GM23338 (cell line): ENCODE data around the gene MYO3B. TPM values are rescaled to one million over a fixed set of nuclear protein-coding genes. Genes with fewer than 3 reads are reported as not detected.

Source experiments
- ATAC-seq: fragments of 200-7000 bp; cut with Tn5 transposase; 3 replicates; pipeline ENCODE4 v1.9.1; 2020
- DNase-seq: peaks from one replicate; pipeline ENCODE4 v3.0.0-alpha.2; 2015; ENCODE audit warnings: low spot score
- H2AFZ ChIP-seq: fragments of 200-600 bp; sonication (generic); 2 replicates; pipeline ENCODE4 v1.8.0; 2016; ENCODE audit warnings: antibody characterized with exemption, mild to moderate bottlenecking, moderate library complexity
- H3F3A ChIP-seq: fragments of 200-600 bp; sonication (generic); replicated peaks from 2 replicates; pipeline ENCODE4 v1.8.0; 2017; ENCODE audit warnings: antibody characterized with exemption, mixed run types, low read depth
- H3K27ac ChIP-seq: fragments of 200-600 bp; sonication (generic); 2 replicates; pipeline ENCODE4 v1.6.1; 2016; ENCODE audit warnings: low read depth
- H3K27me3 ChIP-seq: fragments of 200-600 bp; sonication (generic); 2 replicates; pipeline ENCODE4 v1.8.0; 2016; ENCODE audit warnings: mild to moderate bottlenecking, mixed run types, moderate library complexity; ENCODE audit not compliant: insufficient read depth
- H3K36me3 ChIP-seq: fragments of 200-600 bp; sonication (generic); 2 replicates; pipeline ENCODE4 v1.8.0; 2016; ENCODE audit warnings: mild to moderate bottlenecking; ENCODE audit not compliant: insufficient read depth
- H3K4me1 ChIP-seq: fragments of 200-600 bp; sonication (generic); 2 replicates; pipeline ENCODE4 v1.8.0; 2016; ENCODE audit warnings: mild to moderate bottlenecking, moderate library complexity; ENCODE audit not compliant: insufficient read depth
- H3K4me2 ChIP-seq: fragments of 200-600 bp; sonication (generic); 2 replicates; pipeline ENCODE4 v1.7.1; 2017; ENCODE audit warnings: mixed run types
- H3K4me3 ChIP-seq: fragments of 200-600 bp; sonication (generic); 2 replicates; pipeline ENCODE4 v1.6.1; 2016; ENCODE audit warnings: mixed run types
- H3K79me2 ChIP-seq: fragments of 200-600 bp; sonication (generic); replicated peaks from 2 replicates; pipeline ENCODE4 v1.8.0; 2017; ENCODE audit warnings: mild to moderate bottlenecking; ENCODE audit not compliant: insufficient read depth
- H3K9me2 ChIP-seq: fragments of 200-600 bp; sonication (generic); 2 replicates; pipeline ENCODE4 v1.8.0; 2017; ENCODE audit not compliant: insufficient read depth
- H4K20me1 ChIP-seq: fragments of 200-600 bp; sonication (generic); replicated peaks from 2 replicates; pipeline ENCODE4 v1.8.0; 2017; ENCODE audit warnings: mild to moderate bottlenecking; ENCODE audit not compliant: insufficient read depth
- H3K27ac Mint-ChIP-seq: 2 replicates; pipeline ENCODE4 v1.8.0; 2020; ENCODE audit warnings: inconsistent platforms, mild to moderate bottlenecking, moderate library complexity, mixed read lengths
- H3K27me3 Mint-ChIP-seq: 3 replicates; pipeline ENCODE4 v1.8.0; 2022; ENCODE audit warnings: low read depth, mild to moderate bottlenecking, moderate library complexity, mixed read lengths, inconsistent platforms; ENCODE audit not compliant: insufficient read depth, poor library complexity
- H3K36me3 Mint-ChIP-seq: 3 replicates; pipeline ENCODE4 v1.8.0; 2021; ENCODE audit warnings: low read depth, mild to moderate bottlenecking, inconsistent platforms, moderate library complexity, mixed read lengths
- H3K4me1 Mint-ChIP-seq: 3 replicates; pipeline ENCODE4 v1.8.0; 2020; ENCODE audit warnings: mild to moderate bottlenecking, inconsistent platforms, mixed read lengths
- H3K4me3 Mint-ChIP-seq: 3 replicates; pipeline ENCODE4 v1.8.0; 2021; ENCODE audit warnings: moderate library complexity, mild to moderate bottlenecking, inconsistent platforms, mixed read lengths
- H3K9me3 Mint-ChIP-seq: 3 replicates; pipeline ENCODE4 v1.8.0; 2020; ENCODE audit warnings: moderate library complexity, mild to moderate bottlenecking, inconsistent platforms, mixed read lengths
- CREB1 ChIP-seq: fragments of 250-450 bp; sonication (Bioruptor Pico); IDR thresholded peaks from 2 replicates; pipeline ENCODE4 v1.5.0; 2020; ENCODE audit warnings: low read depth, mild to moderate bottlenecking, moderate library complexity
- CTCF ChIP-seq, 2 experiments: fragments of 200-600 bp in 1 of 2; sonication (generic) in 1 of 2; conservative IDR thresholded peaks; 2 replicates each; pipeline versions ENCODE4 v1.5.1 to v1.6.1; 2016 to 2017; ENCODE audit warnings: antibody characterized with exemption in 2 of 2, low read depth in 2 of 2, mild to moderate bottlenecking in 2 of 2, moderate library complexity in 1 of 2
- EZH2 ChIP-seq: fragments of 200-600 bp; sonication (generic); IDR thresholded peaks from one replicate; pipeline ENCODE4 v1.8.0; 2017; ENCODE audit warnings: antibody characterized with exemption, mild to moderate bottlenecking, low read depth; ENCODE audit not compliant: unreplicated experiment
- EZH2phosphoT487 ChIP-seq: fragments of 200-600 bp; sonication (generic); IDR thresholded peaks from one replicate; pipeline ENCODE4 v1.8.1; 2018; ENCODE audit warnings: antibody characterized with exemption; ENCODE audit not compliant: unreplicated experiment
- JUNB ChIP-seq: IDR thresholded peaks from one replicate; pipeline ENCODE4 v1.6.1; 2016; ENCODE audit warnings: antibody characterized with exemption; ENCODE audit not compliant: unreplicated experiment
- NANOG ChIP-seq: IDR thresholded peaks from 2 replicates; pipeline ENCODE4 v1.6.1; 2016; ENCODE audit warnings: antibody characterized with exemption, borderline replicate concordance
- POLR2AphosphoS5 ChIP-seq: IDR thresholded peaks from 2 replicates; pipeline ENCODE4 v1.6.1; 2016; ENCODE audit warnings: antibody characterized with exemption, low read depth
- REST ChIP-seq: IDR thresholded peaks from one replicate; pipeline ENCODE4 v1.6.1; 2018; ENCODE audit warnings: antibody characterized with exemption; ENCODE audit not compliant: unreplicated experiment
- STAT1 ChIP-seq: IDR thresholded peaks from one replicate; pipeline ENCODE4 v1.6.1; 2016; ENCODE audit warnings: antibody characterized with exemption; ENCODE audit not compliant: unreplicated experiment
- ZNF114 ChIP-seq: fragments of 250-450 bp; sonication (Bioruptor Pico); IDR thresholded peaks from 2 replicates; pipeline ENCODE4 v1.5.0; 2020; ENCODE audit warnings: mild to moderate bottlenecking, moderate library complexity
- ZNF331 ChIP-seq: fragments of 250-450 bp; sonication (Bioruptor Pico); IDR thresholded peaks from 2 replicates; pipeline ENCODE4 v1.5.0; 2020; ENCODE audit warnings: low read depth, mild to moderate bottlenecking, moderate library complexity
- ZNF462 ChIP-seq: fragments of 250-450 bp; sonication (Bioruptor Pico); IDR thresholded peaks from 2 replicates; pipeline ENCODE4 v1.5.0; 2020; ENCODE audit warnings: mild to moderate bottlenecking, moderate library complexity
- polyA plus RNA-seq: library from polyadenylated mRNA; unstranded; fragments of >200 nt; fragmentation: Nextera tagmentation; extraction: Ambion mirVana; gene quantifications from 2 replicates; pipeline ENCODE4 v1.2.1, GENCODE V29; 2016
- total RNA-seq: library from RNA; depleted of rRNA; stranded (reverse); fragments of >200 nt; shearing (Covaris generic); gene quantifications from 2 replicates; pipeline ENCODE4 v1.2.3, GENCODE V29; 2014
- TF ChIP-seq, protein P1 (sequence below): IDR thresholded peaks from 2 replicates; pipeline ENCODE4 v1.6.1; 2016; ENCODE audit warnings: antibody characterized with exemption

MYO3B gene
- total and polyA plus RNA-seq, 2 experiments from 2014 or later = 0.42 TPM; not detected in 1

- Mint-ChIP-seq H3K27ac (no peak overlapping the region), H3K36me3 (no peaks in the 10 kb centered on the region), H3K4me3 (no peak overlapping the region), H3K9me3 (no peaks in the 10 kb centered on the region), H3K4me1 (peaks cover 12% of the 10 kb centered on the region), H3K27me3 (peaks cover 3% of the 10 kb centered on the region)
- H3K4me3 ChIP-seq = no peak overlapping the region
- H2AFZ ChIP-seq = no peak overlapping the region
- no peaks in the 10 kb centered on the region for H3F3A ChIP-seq
- no peaks in the 10 kb centered on the region for H3K79me2 ChIP-seq
- DNase-seq (no peak), ATAC-seq (no peak)
- no peaks in the 10 kb centered on the region for H3K36me3 ChIP-seq
- H4K20me1 ChIP-seq = no peaks in the 10 kb centered on the region
- no peaks in the 10 kb centered on the region for H3K27me3 ChIP-seq
- no peak overlapping the region for H3K27ac ChIP-seq
- H3K4me1 ChIP-seq = peaks cover 19% of the 10 kb centered on the region
- no peak overlapping the region for H3K4me2 ChIP-seq
- no peak for TF ChIP-seq CREB1 (CRISPR knock-in tag)
- TF ChIP-seq STAT1 = no peak
- TF ChIP-seq EZH2phosphoT487 = no peak
- TF ChIP-seq JUNB = no peak
- no peak for TF ChIP-seq ZNF462 (CRISPR knock-in tag)
- TF ChIP-seq POLR2AphosphoS5 = no peak
- no peak for TF ChIP-seq CTCF (conservative IDR thresholded peaks at IDR 0.05; ENCODE audit: low read depth in 2 of 2)
- no peak for TF ChIP-seq ZNF114
- no peak for TF ChIP-seq REST
- no peak for TF ChIP-seq EZH2
- no peak for TF ChIP-seq ZNF331 (CRISPR knock-in tag)
- TF ChIP-seq, protein P1, sequence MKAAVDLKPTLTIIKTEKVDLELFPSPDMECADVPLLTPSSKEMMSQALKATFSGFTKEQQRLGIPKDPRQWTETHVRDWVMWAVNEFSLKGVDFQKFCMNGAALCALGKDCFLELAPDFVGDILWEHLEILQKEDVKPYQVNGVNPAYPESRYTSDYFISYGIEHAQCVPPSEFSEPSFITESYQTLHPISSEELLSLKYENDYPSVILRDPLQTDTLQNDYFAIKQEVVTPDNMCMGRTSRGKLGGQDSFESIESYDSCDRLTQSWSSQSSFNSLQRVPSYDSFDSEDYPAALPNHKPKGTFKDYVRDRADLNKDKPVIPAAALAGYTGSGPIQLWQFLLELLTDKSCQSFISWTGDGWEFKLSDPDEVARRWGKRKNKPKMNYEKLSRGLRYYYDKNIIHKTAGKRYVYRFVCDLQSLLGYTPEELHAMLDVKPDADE = no peak
- no peak for TF ChIP-seq NANOG
- 0 out of 2 replicates have a peak, but pooled peaks cover 4% of the 10 kb centered on the region for H3K9me2 ChIP-seq
Measured at GRCh38 chr2:170165129-170165528, 12.8 kb upstream of the MYO3B start.
